ENCODE results near the gene ZMIZ1.

DNA sequence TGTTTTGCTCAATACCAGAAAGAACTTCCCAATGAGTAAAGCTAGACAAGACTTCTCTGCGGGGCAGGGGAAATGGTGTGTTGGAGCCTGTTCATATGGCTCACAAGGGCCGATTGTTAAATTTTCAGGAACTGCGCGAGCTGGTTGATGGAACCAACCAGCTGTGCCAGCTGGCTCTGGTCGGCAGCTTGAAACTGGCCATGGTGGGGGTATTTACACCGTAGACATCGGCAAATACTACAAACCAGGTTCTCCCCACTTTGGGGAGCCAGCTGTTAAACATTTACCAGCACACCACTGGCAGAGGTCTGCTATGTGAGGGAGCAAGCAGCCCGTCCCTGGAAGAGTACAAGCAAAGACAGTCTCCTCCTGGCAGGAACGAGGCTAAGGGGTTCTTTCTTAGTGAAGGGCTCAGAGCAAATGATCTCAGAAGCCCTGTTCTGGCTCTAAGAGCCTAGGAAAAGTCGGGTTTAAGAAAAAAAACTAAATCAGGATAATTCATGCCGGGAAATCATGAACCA, 8.8 kb upstream of the ZMIZ1 start:
- TF ChIP-seq, protein P1, sequence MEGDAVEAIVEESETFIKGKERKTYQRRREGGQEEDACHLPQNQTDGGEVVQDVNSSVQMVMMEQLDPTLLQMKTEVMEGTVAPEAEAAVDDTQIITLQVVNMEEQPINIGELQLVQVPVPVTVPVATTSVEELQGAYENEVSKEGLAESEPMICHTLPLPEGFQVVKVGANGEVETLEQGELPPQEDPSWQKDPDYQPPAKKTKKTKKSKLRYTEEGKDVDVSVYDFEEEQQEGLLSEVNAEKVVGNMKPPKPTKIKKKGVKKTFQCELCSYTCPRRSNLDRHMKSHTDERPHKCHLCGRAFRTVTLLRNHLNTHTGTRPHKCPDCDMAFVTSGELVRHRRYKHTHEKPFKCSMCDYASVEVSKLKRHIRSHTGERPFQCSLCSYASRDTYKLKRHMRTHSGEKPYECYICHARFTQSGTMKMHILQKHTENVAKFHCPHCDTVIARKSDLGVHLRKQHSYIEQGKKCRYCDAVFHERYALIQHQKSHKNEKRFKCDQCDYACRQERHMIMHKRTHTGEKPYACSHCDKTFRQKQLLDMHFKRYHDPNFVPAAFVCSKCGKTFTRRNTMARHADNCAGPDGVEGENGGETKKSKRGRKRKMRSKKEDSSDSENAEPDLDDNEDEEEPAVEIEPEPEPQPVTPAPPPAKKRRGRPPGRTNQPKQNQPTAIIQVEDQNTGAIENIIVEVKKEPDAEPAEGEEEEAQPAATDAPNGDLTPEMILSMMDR (IDR thresholded peaks at IDR 0.05): no peak
- TF ChIP-seq EP300 (IDR thresholded peaks at IDR 0.05): no peak

Measured in suprapubic skin (tissue), 3 donors.